Retina (tissue), 1 donor: ENCODE measurements around the gene CERS1.

Experiments
- DNase-seq: peaks from one replicate; pipeline ENCODE4 v3.0.0-alpha.2; 2016

CERS1 gene

GRCh38 chr19:18897094-18898029 lies 1.4 kb upstream of the CERS1 start:
- DNase-seq = no peak

- peak; percentile 49 for DNase-seq
Measured at GRCh38 chr19:18896421-18896841, 473 bp upstream of the CERS1 start.

GRCh38 chr19:18895038-18895823 lies 727 bp downstream of the CERS1 start:
- DNase-seq = peak; percentile 83

GRCh38 chr19:18894254-18895037 lies 1.5 kb downstream of the CERS1 start:
- peak; percentile 83 for DNase-seq

GRCh38 chr19:18893587-18894253 lies 2.2 kb downstream of the CERS1 start:
- DNase-seq = no peak

GRCh38 chr19:18889949-18890745 lies 5.8 kb downstream of the CERS1 start:
- no peak for DNase-seq

GRCh38 chr19:18886972-18887371 lies 9.0 kb downstream of the CERS1 start:
- DNase-seq = no peak

GRCh38 chr19:18883526-18884304 lies 12.2 kb downstream of the CERS1 start:
- DNase-seq = no peak

- no peak for DNase-seq
Measured at GRCh38 chr19:18881491-18881890, 14.5 kb downstream of the CERS1 start.

- no peak for DNase-seq
Measured at GRCh38 chr19:18879579-18880373, 16.2 kb downstream of the CERS1 start.

GRCh38 chr19:18878858-18879578 lies 16.9 kb downstream of the CERS1 start:
- DNase-seq = no peak

GRCh38 chr19:18878058-18878797 lies 17.7 kb downstream of the CERS1 start:
- no peak for DNase-seq

GRCh38 chr19:18876865-18877264 lies 19.1 kb downstream of the CERS1 start:
- no peak for DNase-seq

- DNase-seq = no peak
Measured at GRCh38 chr19:18875726-18876125, 20.2 kb downstream of the CERS1 start.

- DNase-seq = no peak
Measured at GRCh38 chr19:18871543-18871942, 24.4 kb downstream of the CERS1 start.

- no peak for DNase-seq
Measured at GRCh38 chr19:18870531-18871172, 25.3 kb downstream of the CERS1 start.

- DNase-seq = peak; percentile 37
Measured at GRCh38 chr19:18869781-18870530, 26.0 kb downstream of the CERS1 start.
